ENCODE data around the gene NOLC1.

The NOLC1 gene

DNA sequence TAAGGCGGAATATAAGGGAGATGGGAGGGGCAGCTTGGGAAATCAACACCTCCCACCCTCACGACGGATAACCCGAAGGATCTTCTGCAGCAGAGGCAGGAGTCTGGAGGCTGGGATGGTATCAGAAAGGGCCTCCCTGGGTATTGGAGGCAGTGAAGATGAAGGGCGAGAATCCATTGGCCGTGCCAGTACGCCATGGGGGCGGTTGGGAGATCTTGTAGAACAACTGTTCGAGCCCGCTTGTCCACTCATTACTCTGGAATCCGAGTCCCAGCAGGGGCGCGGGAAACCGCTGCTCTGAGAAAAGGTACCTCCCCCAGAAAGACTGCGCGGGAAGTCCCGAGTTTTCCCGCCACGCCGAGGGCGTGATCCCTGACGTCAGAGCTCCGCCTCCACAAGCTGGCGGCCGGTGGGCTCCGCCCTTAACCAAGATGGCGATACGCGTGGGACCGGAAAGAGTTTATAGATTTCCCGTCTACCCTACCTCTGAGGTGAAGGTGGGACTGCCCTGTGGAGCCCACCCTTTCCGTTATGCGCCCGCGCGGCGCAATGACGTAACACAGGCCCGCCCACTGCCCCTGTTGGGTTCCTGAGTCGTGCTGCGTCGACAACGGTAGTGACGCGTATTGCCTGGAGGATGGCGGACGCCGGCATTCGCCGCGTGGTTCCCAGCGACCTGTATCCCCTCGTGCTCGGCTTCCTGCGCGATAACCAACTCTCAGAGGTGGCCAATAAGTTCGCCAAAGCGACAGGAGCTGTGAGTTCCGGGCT, at the start of gene NOLC1:
Gene NOLC1, plus strand, starts transcription at position 616 of the 771 bp plus-strand sequence. Its CDS starts 22 bp downstream, at position 638.
- peak; percentile 96 for DNase-seq (ENCODE audit: low spot score)

DNA sequence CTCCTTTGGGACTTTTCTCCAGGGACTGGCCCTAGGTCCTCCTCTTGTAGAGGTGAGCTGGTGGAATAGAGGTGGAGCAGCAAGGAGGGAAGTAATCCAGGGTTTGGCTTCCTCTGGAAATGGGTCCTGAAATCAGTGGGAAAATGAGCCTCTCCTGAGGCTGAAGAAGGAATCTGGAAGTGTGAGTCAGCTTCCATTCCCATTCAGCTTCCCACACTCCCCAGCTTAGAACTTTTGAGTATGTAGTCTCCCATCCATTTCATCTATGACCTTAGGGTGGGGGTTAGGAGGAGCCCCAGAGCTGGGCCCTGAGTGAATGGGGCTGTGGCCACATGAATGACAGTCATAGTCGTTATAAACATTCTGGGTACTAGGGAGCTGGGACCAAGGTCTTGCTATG, 49.8 kb upstream of the NOLC1 start:
- no peak for DNase-seq (ENCODE audit: low spot score)

DNA sequence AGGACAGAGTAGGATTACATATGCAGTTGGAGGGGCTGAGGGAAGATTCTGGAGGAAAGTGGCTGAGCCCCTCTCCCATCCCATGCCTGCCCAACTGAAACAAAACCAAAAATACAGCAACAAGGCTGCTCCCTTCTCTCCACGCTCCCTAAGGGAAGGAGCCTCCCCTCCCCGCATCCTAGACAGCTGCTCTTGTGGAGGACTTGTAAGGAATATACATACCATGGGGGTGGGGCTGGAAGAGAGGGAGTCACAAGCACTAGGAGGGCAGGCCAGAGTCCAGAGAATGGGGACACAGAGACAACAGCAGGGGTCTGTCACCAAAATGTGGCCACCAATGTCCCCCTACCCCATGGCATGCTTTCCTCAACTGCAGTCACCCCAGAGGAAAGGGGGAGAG, 45.2 kb upstream of the NOLC1 start:
- DNase-seq (ENCODE audit: low spot score): no peak

DNA sequence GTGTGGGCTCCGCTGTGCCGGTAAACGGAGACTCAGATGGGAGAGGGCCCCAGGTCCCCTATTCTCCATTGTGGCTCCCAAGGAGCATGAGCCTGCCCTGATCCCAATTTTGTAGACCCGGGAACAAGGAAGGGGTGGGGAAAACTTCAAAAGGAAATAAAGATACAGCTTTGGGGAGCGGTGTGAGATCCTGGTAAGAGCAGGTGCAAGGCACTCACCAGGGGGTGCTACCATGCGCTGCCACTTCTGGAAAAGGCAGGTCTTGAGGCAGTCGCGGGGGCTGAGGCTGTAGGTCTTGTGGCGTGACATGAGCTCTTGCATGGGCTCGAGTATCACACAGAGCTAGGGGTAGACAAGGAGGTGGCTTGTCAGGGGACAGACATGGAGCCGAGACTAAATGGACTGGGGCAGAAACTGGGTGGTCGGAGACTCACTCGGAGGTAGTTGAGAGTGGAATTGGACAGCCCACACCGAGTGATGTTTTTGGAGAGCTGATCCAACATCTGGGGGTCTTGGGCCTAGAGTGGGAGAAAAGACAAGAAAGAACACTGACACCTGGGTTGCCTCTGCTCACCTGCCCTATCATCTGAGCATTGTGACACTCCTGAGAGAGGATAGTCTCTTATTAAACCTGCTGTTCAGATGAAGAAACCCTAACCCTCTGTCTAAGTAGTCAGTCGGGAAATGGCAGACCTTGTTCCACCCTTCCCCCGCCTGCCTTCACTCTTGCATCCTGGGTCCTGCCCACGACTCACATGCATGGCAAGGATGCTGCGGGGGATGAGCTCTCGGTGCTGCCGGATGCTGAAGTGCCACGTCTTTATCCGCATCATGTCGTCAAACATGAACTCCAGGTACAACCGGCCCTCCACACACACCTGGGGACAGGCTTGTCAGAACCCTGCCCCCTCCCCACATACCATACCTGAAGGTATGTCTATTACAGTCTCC, 42.7 kb upstream of the NOLC1 start:
- DNase-seq (ENCODE audit: low spot score): no peak

DNA sequence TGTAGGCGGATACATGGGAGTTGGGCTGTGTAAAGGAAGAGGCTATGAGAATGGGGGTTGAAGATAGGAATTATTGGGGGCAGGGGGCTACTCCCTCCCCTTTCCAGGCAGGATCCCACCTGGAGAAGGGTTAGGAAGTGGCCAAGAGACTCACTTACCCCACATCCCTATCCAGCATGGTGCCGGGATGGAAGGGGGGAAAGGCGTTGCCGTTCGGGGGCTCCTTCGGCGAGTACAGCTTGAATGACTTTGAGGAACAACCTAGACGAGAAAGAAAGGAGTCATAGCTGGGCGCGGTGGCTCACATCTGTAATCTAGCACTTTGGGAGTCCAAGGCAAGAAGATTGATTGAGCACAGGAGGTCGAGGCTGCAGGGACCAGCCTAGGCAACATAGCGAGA, 40.9 kb upstream of the NOLC1 start:
- DNase-seq (ENCODE audit: low spot score): no peak

DNA sequence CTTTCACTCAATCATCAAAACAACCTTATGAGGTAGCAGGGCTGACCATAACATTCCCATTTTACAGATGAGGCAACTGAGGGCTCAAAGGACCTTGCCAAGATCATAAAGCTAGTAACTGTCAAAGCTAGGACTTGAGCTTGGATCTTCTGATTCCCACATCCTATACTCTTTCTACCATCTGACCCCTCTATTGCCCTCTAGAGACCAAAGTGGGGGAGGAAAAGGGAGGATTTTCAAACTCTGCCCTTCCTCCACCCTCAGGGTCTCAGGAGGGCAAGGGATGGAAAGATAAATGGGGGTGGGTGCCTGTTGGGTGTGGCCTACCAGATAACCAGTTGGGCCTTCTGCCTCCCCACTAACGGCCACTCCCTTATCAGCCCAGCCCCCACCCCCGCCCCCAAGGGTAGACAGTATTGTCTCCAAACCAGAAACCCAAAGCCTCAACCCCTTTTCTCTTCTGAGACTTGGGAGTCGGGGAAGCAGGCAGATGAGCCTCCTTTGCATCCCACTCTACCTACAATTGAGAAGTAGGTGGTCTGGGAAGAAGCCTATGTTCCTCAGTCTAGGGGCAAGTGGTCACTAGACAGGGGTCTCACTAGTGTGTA, 39.9 kb upstream of the NOLC1 start:
- no peak for DNase-seq (ENCODE audit: low spot score)

DNA sequence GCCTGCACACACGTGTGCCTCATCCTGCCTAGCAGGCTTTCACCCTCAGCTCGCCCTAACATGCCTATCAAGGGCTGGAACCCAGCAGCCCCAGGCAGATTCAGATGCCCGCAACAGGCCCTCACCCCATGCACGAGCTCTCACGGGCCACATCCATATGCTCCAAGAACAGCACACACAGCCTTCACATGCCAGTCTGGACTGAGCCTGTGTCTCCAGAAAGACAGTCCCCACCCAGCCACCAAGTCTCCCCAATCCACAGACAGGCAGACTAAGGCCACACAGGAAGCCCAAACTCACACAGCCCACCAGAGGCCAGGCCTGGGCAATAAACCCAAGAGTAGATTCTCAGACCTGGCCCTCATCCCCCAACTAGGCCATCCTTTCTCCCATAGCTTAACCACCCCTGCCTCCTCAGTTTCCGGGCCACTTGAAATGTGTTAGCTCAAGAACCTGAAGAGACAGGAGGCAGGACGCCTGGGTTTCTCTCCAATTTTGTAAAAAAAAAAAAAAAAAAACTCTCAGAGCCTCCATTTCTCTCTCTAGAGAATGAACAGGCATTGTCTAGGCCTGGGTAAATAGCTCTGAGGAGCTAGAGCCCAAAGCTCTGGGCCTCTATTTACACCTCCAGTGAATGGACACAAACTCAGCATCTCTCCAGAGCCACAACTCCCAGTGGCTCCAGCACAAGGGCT, 38.8 kb upstream of the NOLC1 start:
- DNase-seq (ENCODE audit: low spot score): no peak

DNA sequence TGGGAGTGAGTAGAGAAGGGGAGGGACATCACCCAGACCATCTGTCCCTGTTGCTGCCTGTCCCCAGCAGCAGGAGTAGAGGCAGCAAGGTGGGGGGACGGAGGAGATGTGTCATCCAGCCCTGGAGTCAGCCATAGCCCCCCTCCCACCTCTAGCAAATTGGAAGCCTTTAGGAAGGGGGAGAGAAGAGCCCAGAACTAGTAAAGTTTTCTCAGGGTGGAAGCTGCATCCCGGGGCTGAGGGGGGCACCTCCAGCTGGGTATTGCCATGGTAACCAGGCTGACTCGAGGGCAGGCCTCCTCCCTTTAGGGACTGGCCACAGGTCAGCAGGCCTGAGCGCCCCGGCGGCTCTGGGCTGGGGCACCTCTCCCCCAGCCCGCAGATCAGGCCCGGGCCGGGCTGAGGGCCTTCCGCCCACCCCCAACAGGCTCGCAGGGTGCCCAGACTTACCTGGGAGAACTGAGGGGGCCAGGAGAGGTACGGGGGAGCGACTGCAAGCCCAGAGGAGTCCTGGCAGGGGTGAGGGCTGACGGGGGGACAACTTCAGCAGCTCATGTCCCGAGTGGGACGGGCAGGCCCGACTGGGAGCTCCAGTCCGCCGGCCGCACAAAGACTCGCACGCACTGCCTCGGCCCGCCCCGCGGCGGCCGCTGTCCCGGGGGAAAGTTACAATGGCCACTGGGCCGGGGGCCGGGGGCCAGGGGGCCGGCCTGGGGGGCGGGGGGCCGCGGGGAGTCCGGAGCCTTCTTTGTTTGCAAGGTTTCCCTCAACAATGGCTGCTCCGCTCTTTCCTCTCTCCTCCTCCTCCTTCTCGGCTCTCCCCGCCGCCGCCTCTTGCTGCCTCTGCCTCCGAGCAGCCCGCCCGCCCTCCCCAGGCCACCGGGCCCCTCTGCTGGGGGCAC, 38.0 kb upstream of the NOLC1 start:
- peak; percentile 11 for DNase-seq (ENCODE audit: low spot score)

DNA sequence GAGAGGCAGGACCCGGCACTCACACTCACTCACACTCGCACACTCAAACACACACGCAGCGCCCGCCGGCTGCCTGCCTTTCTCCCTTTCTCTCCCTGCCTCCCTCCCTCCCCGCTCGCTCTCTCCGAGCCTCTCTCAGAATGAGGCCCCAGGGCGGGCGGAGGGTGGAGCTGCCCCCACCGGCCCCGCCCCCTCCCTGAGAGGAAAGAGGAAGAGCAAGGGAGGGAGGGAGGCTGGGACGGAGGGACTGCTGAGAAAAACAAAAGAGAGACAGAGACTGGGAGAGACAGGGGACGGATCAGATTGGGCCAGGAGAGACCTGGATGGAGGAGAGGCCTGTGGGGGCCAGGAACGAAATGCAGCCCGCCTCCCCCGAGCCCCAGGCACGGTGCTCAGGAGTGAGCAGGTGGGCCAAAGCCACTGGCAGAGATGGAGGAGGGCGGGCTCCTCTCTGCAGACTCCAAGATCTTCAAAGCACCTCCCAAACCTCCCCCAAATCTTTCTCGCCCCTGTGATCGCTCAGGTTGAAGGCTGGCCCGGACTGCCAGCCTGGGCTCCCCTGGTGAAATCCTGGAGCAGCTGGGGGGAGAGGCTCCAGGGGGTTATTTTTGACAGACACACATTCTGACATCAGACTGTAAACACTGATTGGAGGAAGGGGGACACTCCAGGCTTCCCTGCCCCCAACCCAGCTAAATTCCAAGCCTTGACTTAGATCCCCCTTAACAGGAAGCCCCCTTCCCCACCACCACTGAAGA, 37.1 kb upstream of the NOLC1 start:
- peak; percentile 94 for DNase-seq (ENCODE audit: low spot score)

DNA sequence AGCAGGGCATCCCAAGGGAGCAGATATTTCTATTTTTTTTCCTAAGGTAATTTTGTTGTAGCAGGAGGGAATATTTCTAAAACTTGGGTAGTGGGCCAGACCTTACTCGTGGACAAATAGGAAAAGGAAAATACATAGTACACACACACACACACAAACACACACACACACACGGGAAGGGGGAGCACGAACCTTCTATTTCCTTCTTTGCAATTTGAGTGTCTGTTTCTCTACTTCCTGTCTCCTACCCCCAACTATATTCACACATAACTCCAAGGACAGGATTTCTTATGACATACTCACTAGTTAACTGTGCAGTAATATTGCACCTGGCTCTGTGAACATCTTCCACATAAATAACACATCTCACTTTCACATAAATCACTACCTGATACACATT, 36.4 kb upstream of the NOLC1 start:
- peak; percentile 29 for DNase-seq (ENCODE audit: low spot score)

DNA sequence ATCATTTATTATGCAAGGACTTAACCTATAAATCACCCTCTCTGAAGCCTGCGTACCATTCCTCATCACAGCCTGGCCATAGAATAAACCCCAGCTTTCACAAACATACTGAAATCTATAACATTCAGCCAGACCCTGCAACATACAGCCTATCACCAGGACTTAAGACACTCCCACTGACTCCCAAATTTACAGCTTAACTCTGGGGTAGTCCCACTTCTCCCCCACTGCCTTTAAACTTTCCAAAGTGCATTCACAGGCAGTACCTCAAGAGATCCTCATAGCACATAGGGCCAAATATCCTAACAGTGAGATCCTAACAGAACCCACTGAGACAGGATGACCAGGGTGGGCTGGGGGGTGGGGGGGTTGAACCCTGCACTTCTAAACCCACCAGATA, 35.5 kb upstream of the NOLC1 start:
- no peak for DNase-seq (ENCODE audit: low spot score)

DNA sequence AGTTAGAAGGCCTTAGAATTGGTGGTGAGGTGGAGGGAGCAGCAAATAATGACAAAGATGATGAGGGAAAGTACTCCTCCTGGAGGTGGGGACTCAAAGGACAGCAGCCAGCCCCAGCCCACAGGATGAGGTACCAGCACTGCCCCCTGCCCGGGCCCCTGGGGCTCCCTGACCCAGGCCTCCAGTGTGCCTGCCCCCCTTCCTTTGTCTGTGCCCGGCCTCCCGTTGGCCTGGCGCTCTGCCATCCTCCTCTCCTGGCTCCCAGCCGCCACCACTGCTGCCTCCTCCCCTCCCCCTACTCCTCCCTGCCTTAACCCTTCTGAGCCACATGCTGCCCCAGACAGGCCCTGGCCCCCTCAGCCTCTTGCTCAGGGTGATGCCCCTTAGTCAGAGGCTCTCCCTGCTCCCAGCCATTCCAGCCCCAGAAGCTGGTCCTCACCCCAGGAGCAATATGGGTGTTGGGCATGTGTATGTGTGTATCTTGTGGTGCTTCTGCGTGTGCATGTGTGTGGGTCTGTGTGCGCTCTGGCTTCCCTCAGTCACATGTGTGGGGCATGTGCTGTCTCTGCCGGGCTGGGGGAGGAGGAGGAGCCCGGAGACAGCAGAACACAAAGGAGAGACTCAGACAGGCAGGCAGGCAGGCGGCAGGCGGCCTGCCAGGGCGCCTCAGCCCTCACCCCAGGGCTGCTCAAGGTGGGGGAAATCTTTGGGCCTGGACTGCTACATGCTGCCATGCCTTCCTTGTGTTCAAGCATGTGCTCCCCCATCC, 34.6 kb upstream of the NOLC1 start:
- DNase-seq (ENCODE audit: low spot score): peak; percentile 90

DNA sequence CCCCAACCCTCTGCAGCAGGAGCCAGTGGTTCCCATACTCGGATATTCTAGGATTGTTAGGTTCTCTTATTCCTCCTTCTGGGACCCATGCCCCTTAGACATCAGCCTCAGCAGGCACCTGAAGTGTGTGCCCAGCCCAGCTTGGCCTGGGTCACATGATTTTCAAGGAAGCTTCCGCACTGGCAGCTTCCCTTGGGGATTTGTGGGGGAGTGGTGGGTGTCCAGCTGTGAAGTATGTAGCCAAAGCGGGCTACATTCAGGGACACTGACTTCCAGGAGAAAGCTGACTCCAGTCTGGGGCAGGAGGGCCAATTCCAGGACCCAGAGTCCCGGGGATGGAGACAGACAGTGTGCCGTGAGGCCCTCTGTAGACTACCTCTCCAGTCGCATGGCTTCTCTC, 33.3 kb upstream of the NOLC1 start:
- peak; percentile 57 for DNase-seq (ENCODE audit: low spot score)

DNA sequence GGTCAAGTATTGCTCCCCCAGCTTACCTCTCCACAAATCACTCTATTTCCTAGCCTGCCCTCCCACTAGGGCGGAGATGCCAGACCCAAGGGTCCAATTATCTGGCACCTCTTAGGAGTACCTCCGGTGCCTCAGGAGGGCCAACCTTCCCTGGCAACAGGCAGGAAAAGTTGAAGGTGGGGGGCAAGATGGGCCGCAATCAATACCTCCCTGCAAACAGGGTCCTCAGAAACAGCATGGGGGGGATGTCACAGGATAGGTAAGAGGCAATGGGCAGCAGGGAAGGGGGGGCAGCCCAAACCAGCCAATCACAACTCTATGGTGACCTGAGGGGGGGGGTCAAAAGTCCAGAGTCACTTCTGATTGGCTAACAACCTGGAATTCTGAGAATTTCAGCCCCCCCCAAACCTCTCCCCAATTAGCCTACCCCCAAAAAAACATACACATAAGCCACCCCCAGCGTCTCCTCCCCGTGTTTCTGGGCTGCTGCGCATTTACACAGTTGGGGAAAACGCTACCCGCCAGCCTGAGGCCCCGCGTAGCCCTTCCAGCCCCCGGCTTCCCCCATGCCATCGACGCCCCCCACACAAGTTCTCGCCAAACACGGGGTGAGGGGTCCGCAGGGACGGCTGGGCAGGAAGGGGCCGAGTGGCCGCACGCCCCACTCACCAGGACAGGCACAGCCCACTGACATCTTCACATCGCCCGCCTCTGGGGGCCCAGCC, 32.6 kb upstream of the NOLC1 start:
- DNase-seq (ENCODE audit: low spot score): peak; percentile 70

DNA sequence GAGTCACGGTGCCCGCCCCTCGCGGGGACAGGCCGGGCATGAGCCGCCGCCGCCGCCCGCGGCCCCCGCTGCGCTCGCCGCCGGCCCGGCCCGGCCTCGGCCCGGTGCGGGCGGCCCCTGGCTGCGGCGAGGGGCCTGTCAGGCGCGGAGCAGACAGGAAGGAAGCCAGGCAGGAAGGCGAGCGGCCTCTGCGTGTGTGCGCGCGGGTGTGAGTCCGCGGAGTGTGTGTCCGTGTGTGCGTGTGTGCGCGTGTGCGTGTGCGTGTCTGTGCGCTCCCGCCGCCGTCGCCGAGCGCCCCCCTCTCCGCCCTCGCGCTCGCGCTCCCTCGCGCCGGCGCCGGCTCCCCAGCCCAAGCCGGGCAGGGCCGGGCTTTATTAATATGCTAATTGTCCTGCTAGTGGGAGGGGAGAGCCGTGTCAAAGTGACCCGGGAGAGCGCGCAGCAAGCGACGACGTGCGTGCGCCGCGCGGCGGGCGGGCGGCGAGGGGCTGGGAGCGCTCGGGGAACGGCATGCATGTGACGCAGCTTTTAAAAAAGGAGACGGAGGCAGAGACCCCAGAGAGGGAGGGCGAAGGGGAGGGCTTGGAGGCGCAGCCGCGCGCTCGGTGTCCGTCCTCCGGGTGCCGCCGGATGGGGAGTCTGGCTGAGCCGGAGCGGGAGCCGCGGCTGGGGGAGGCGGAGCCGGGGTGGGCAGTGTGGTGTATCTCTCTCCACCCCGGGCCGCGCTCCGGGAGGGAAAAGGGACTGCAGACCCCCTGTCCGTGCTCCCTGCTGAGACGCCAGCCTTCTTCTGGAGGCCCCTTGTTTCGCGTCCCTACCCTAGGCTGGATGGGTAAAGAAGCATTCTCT, 31.8 kb upstream of the NOLC1 start, which contains the start of gene LDB1:
Gene LDB1, minus strand, starts transcription at position 227 of the 849 bp plus-strand sequence. CDS start 258 bp downstream, outside the sequence.
- peak; percentile 92 for DNase-seq (ENCODE audit: low spot score)

DNA sequence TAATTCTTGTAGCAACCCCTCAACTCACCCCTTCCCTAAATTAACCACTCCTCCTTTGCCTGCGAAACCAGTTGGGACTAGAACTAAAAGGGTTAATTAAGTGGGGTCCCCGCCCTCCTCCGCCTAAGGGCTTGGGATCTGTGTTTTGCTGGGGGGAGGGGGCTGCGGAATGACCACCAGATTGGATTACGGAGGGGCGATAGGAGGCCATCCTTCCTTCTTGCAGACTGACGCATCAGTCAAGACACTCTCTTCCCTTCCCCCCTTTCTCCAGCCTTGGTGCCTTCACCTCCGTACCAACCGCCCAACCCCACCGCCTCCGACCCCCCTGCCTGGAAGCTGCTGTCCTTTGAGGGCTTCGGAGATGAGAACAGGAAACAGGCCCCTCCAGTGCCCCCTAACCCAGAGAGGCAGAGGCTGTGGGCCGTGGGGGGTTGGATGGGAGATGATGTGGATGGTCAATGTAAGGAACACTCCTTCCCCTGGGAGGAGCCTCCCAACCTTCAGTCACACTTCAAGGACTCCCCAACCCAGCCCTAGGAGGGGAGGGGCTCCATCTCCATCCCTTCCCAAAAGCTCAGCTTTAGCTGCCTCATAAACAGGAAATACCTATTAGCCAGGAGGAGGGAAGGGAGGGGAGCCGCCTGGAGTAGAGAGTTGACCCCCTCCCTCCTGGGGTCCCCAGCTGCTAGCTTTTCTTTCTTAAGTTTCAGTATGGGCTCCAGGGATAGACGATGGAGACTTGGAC, 31.0 kb upstream of the NOLC1 start:
- DNase-seq (ENCODE audit: low spot score): peak; percentile 42
